GM18861 (cell line): ENCODE measurements around the gene PRKCE.

ENCODE experiments used
- ATAC-seq: cut with Tn5 transposase; IDR thresholded peaks from one replicate; pipeline ENCODE4 v1.9.1; 2021; ENCODE audit not compliant: unreplicated experiment

PRKCE gene

GRCh38 chr2:46127176-46127575, 475.7 kb downstream of the PRKCE start:
- ATAC-seq, result no peak

- no peak for ATAC-seq
These were observed 479.0 kb downstream of the PRKCE start for GRCh38 chr2:46130511-46130910.

GRCh38 chr2:46132996-46133395, 481.5 kb downstream of the PRKCE start:
- no peak for ATAC-seq

- no peak for ATAC-seq
These were observed 483.2 kb downstream of the PRKCE start for GRCh38 chr2:46134531-46135227.

GRCh38 chr2:46135228-46135855, 483.9 kb downstream of the PRKCE start:
- ATAC-seq, result no peak

GRCh38 chr2:46135958-46136357, 484.5 kb downstream of the PRKCE start:
- ATAC-seq, result no peak

- no peak for ATAC-seq
These were observed 485.0 kb downstream of the PRKCE start for GRCh38 chr2:46136481-46136880.

- no peak for ATAC-seq
These were observed 485.5 kb downstream of the PRKCE start for GRCh38 chr2:46136953-46137352.

GRCh38 chr2:46142546-46143428, 491.3 kb downstream of the PRKCE start:
- ATAC-seq, result no peak

- ATAC-seq, result no peak
These were observed 492.1 kb downstream of the PRKCE start for GRCh38 chr2:46143429-46144132.

GRCh38 chr2:46144133-46144800, 492.8 kb downstream of the PRKCE start:
- ATAC-seq, result no peak

- no peak for ATAC-seq
These were observed 493.5 kb downstream of the PRKCE start for GRCh38 chr2:46145017-46145416.

- ATAC-seq, result no peak
These were observed 494.4 kb downstream of the PRKCE start for GRCh38 chr2:46145840-46146239.

GRCh38 chr2:46146866-46147502, 495.5 kb downstream of the PRKCE start:
- ATAC-seq, result no peak

- no peak for ATAC-seq
These were observed 496.3 kb downstream of the PRKCE start for GRCh38 chr2:46147626-46148368.

GRCh38 chr2:46148369-46148736, 496.9 kb downstream of the PRKCE start:
- no peak for ATAC-seq

GRCh38 chr2:46150445-46150955, 499.0 kb downstream of the PRKCE start:
- ATAC-seq, result no peak

- no peak for ATAC-seq
These were observed 500.1 kb downstream of the PRKCE start for GRCh38 chr2:46151577-46151976.

GRCh38 chr2:46153996-46154753, 502.7 kb downstream of the PRKCE start:
- ATAC-seq, result no peak
